Measurements from ENCODE around the gene SPOCK1.

The SPOCK1 gene

GRCh38 chr5:137142346-137142745 lies 356.8 kb downstream of the SPOCK1 start:
- DNase-seq: no peak

- DNase-seq: no peak
Measured at GRCh38 chr5:137141779-137142178, 357.3 kb downstream of the SPOCK1 start.

- no peak for DNase-seq
Measured at GRCh38 chr5:137136991-137137632, 362.0 kb downstream of the SPOCK1 start.

GRCh38 chr5:137134920-137135532 lies 364.1 kb downstream of the SPOCK1 start:
- no peak for DNase-seq

- no peak for DNase-seq
Measured at GRCh38 chr5:137129886-137130680, 369.0 kb downstream of the SPOCK1 start.

GRCh38 chr5:137128012-137128411 lies 371.1 kb downstream of the SPOCK1 start:
- no peak for DNase-seq

GRCh38 chr5:137126829-137127228 lies 372.3 kb downstream of the SPOCK1 start:
- DNase-seq: no peak

- no peak for DNase-seq
Measured at GRCh38 chr5:137122558-137122957, 376.6 kb downstream of the SPOCK1 start.

- DNase-seq: no peak
Measured at GRCh38 chr5:137122075-137122474, 377.1 kb downstream of the SPOCK1 start.

- DNase-seq: no peak
Measured at GRCh38 chr5:137119321-137119720, 379.8 kb downstream of the SPOCK1 start.

- no peak for DNase-seq
Measured at GRCh38 chr5:137118629-137119028, 380.5 kb downstream of the SPOCK1 start.

- DNase-seq: no peak
Measured at GRCh38 chr5:137115152-137115551, 384.0 kb downstream of the SPOCK1 start.

GRCh38 chr5:137114529-137114928 lies 384.6 kb downstream of the SPOCK1 start:
- DNase-seq: no peak

- DNase-seq: no peak
Measured at GRCh38 chr5:137113939-137114338, 385.2 kb downstream of the SPOCK1 start.

- DNase-seq: no peak
Measured at GRCh38 chr5:137113161-137113560, 386.0 kb downstream of the SPOCK1 start.

- DNase-seq: no peak
Measured at GRCh38 chr5:137105351-137106035, 393.6 kb downstream of the SPOCK1 start.

- no peak for DNase-seq
Measured at GRCh38 chr5:137101544-137101943, 397.6 kb downstream of the SPOCK1 start.

- DNase-seq: no peak
Measured at GRCh38 chr5:137099651-137100050, 399.5 kb downstream of the SPOCK1 start.

GRCh38 chr5:137098663-137099062 lies 400.5 kb downstream of the SPOCK1 start:
- no peak for DNase-seq

GRCh38 chr5:137098238-137098637 lies 400.9 kb downstream of the SPOCK1 start:
- no peak for DNase-seq

- no peak for DNase-seq
Measured at GRCh38 chr5:137097203-137097602, 401.9 kb downstream of the SPOCK1 start.

- DNase-seq: no peak
Measured at GRCh38 chr5:137096149-137097103, 402.7 kb downstream of the SPOCK1 start.
